GM12874 (cell line): ENCODE data around the gene SNTN.

Source experiments
- CTCF ChIP-seq: IDR thresholded peaks from 2 replicates; pipeline ENCODE4 v1.5.1; 2011; ENCODE audit warnings: low read depth, mild to moderate bottlenecking, control low read depth, low read length, moderate library complexity; ENCODE audit not compliant: insufficient read depth

Gene SNTN

GRCh38 chr3:63654931-63655330 lies 2.5 kb downstream of the SNTN start:
- no peak for TF ChIP-seq CTCF

GRCh38 chr3:63655519-63655918 lies 3.0 kb downstream of the SNTN start:
- no peak for TF ChIP-seq CTCF

- no peak for TF ChIP-seq CTCF
These were observed 4.3 kb downstream of the SNTN start for GRCh38 chr3:63656786-63657185.

- TF ChIP-seq CTCF = no peak
These were observed 8.8 kb downstream of the SNTN start for GRCh38 chr3:63661242-63661641.

- no peak for TF ChIP-seq CTCF
These were observed 9.5 kb downstream of the SNTN start for GRCh38 chr3:63662011-63662410.

DNA sequence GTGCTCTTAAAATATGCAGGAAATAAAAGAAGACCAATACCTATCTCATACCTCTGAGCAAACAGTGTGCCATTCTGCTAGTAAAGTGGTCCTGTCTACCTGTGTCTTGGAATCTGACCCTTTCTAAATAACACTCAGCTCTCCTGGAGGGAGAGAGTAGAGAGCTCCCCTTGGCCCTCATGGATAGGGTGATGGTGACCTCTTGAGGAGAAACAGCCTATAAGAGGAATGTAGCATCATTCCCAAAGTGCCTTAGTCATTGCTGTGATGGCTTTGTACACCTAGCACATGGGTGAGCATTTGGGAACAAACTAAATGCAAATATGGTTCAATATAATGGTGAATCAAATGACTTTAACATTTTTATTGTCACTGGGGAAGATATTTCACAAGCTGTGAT lies 10.0 kb downstream of the SNTN start:
- no peak for TF ChIP-seq CTCF

- no peak for TF ChIP-seq CTCF
These were observed 18.1 kb downstream of the SNTN start for GRCh38 chr3:63670544-63670943.

DNA sequence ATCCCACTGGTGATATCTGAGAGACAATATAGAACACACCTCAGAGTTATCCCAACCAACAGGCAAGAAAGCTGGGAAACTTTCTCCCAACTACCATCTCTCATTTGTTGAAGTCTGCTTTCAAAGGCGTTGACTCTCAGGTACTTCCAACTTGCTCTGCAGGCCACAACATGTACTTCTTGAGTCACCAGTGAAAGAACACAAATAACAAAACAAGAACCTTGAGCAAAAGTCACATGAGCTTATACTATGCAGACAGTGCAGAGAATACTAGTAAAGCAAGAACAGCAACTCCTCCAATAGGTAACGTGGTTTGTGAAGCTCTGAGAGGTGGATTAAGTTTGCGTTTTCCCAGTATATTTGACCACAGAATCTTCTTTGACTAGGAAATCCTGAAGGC lies 20.6 kb downstream of the SNTN start:
- no peak for TF ChIP-seq CTCF
